ENCODE measurements around the gene FAM120A. TPM values are rescaled to one million over a fixed set of nuclear protein-coding genes. Genes with fewer than 3 reads are reported as not detected.

Gene FAM120A
- total and polyA plus RNA-seq, 7 donors, result 37.9 to 126 (median 70.1) TPM

GRCh38 chr9:93480728-93481324, 29.3 kb downstream of the FAM120A start:
- Histone ChIP-seq H3K27me3 (ENCODE audit: insufficient read depth in 3 of 3, low read length in 2 of 3) (no peaks in the 10 kb centered on the region), H3K36me3 (ENCODE audit: insufficient read depth in 1 of 2, low read depth in 1 of 2) (peaks cover 0 to 26% of the 10 kb centered on the region in 2 donors), H3K27ac (no peak overlapping the region), H3K4me1 (peaks cover 51% of the 10 kb centered on the region), H3K9me3 (no peaks in the 10 kb centered on the region), H3K4me3 (no peak overlapping the region)
- peak in 2 of 4 donors; percentile 31 to 45 for ATAC-seq
- no peak for DNase-seq
- intact Hi-C loops (cut with DNase I), result no loop called here
- WGBS, 3 donors, result 76 to 96% (median 82%) methylated on average over 7 of the region's 7 CpGs
- TF ChIP-seq CTCF (IDR thresholded peaks at IDR 0.05), result no peak

GRCh38 chr9:93483497-93483896, 32.0 kb downstream of the FAM120A start:
- 47 to 68% (median 68%) methylated on average over 2 of the region's 2 CpGs for WGBS, 3 donors
- intact Hi-C loops (cut with DNase I), result no loop called here
- H3K9me3 ChIP-seq, result no peaks in the 10 kb centered on the region

GRCh38 chr9:93486268-93486667, 34.8 kb downstream of the FAM120A start:
- ATAC-seq (no peak), DNase-seq (no peak)
- intact Hi-C loops (cut with DNase I), result no loop called here
- Histone ChIP-seq H3K27ac (peak overlapping the region; percentile 28), H3K27me3 (ENCODE audit: insufficient read depth in 3 of 3, low read length in 2 of 3) (no peaks in the 10 kb centered on the region), H3K4me3 (no peak overlapping the region), H3K9me3 (no peaks in the 10 kb centered on the region), H3K36me3 (ENCODE audit: insufficient read depth in 1 of 2, low read depth in 1 of 2) (peaks cover 0 to 12% of the 10 kb centered on the region in 2 donors), H3K4me1 (peaks cover 42% of the 10 kb centered on the region)
- 47 to 86% (median 56%) methylated on average over 1 of the region's 1 CpG for WGBS, 3 donors
- TF ChIP-seq CTCF (IDR thresholded peaks at IDR 0.05), result no peak

More at GRCh38 chr9:93483497-93483896, 32.0 kb downstream of the FAM120A start:
- H3K36me3 ChIP-seq (ENCODE audit: insufficient read depth in 1 of 2, low read depth in 1 of 2), result peaks cover 0 to 14% of the 10 kb centered on the region in 2 donors
- peak overlapping the region; percentile 15 for H3K27ac ChIP-seq
- DNase-seq (no peak), ATAC-seq (peak in 2 of 4 donors; percentile 51 to 60)
- no peaks in the 10 kb centered on the region for H3K27me3 ChIP-seq (ENCODE audit: insufficient read depth in 3 of 3, low read length in 2 of 3)
- H3K4me3 ChIP-seq, result no peak overlapping the region
- no peak for TF ChIP-seq CTCF (IDR thresholded peaks at IDR 0.05)
- peaks cover 56% of the 10 kb centered on the region for H3K4me1 ChIP-seq

GRCh38 chr9:93488244-93488643, 36.8 kb downstream of the FAM120A start:
- intact Hi-C loops (cut with DNase I), result no loop called here
- WGBS, 3 donors, result 95 to 99% (median 96%) methylated on average over 5 of the region's 5 CpGs
- Histone ChIP-seq H3K27me3 (ENCODE audit: insufficient read depth in 3 of 3, low read length in 2 of 3) (no peaks in the 10 kb centered on the region), H3K27ac (no peak overlapping the region), H3K36me3 (ENCODE audit: insufficient read depth in 1 of 2, low read depth in 1 of 2) (peaks cover 0 to 12% of the 10 kb centered on the region in 2 donors), H3K9me3 (no peaks in the 10 kb centered on the region), H3K4me3 (no peak overlapping the region), H3K4me1 (peaks cover 53% of the 10 kb centered on the region)
- TF ChIP-seq CTCF (IDR thresholded peaks at IDR 0.05), result no peak
- DNase-seq (no peak), ATAC-seq (no peak)

All from psoas muscle (tissue), 8 donors.